ENCODE results near the gene KCNQ5. TPM values are rescaled to one million over a fixed set of nuclear protein-coding genes. Genes with fewer than 3 reads are reported as not detected.

The KCNQ5 gene
- total and polyA plus RNA-seq, 2 of the 8 experiments (the other 6 are each of a cell fraction or from before 2014, with no cell fraction given) = 0.83 to 1.2 TPM

DNA sequence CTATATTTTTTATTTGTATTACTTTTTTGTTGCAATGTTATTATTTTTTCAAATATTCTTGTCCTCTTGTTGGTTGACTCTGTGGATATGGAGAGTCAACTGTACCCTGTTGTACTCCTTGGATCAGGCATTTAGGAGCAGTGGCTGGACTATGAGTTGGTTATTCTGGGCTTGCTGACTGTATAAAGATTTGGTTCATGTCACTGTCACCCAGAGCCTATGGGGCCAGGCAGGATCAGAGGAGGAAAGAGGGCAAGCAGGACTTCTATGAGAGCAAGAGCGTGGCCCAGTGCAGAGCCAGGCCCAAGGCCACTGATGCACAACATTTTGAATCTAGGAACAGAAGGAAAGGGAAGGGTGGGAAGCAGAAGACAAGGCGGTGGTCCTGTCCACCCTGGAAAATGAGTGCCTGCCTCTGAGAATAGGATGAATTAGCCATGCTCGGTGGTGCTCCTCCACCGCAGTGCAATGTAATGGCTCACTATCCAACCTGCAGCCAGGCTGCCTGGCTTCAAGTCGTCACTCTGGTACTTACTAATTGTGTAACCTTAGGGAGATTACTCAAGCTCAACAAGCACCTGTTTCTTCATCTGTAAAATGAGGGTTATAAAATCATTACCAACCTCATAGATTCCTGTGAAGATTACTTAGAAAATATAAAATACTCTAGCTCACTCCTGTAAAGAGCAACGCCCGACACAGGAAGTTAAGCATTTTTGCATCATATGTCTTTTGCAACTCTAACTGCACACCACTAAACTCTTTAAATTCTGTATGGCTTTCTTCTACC, 192.1 kb downstream of the KCNQ5 start (continued):
- TF ChIP-seq SIN3A (conservative IDR thresholded peaks at IDR 0.05 in 1 of 2, IDR thresholded peaks at IDR 0.05 in 1 of 2; ENCODE audit: low read depth in 1 of 2, low read length in 2 of 2) (no peak), PHF8 (conservative IDR thresholded peaks at IDR 0.05; ENCODE audit: low read depth, low read length) (no peak), EP300 (IDR thresholded peaks at IDR 0.05; ENCODE audit: borderline replicate concordance in 1 of 2, low read depth in 2 of 2, low read length in 2 of 2) (no peak), BRCA1 (IDR thresholded peaks at IDR 0.05; ENCODE audit: low read depth, low read length) (no peak)

All from H1 (cell line).